Sigmoid colon (tissue), 7 donors: ENCODE measurements around the gene DGKQ. TPM values are rescaled to one million over a fixed set of nuclear protein-coding genes. Genes with fewer than 3 reads are reported as not detected.

Experiments
- DNase-seq: peaks from one replicate; pipeline ENCODE4 v3.0.0-alpha.2; 2019
- H3K27ac ChIP-seq, 4 donors: fragments of 200-600 bp; sonication (generic); one replicate each; pipeline ENCODE4 v1.5.1; 2016 to 2019; ENCODE audit warnings: mild to moderate bottlenecking in 1 of 4
- H3K27me3 ChIP-seq, 3 donors: fragments of 200-600 bp; sonication (generic); one replicate each; pipeline ENCODE4 v1.5.1; 2019; ENCODE audit warnings: mild to moderate bottlenecking in 1 of 3
- H3K36me3 ChIP-seq, 4 donors: fragments of 200-600 bp; sonication (generic); one replicate each; pipeline ENCODE4 v1.5.1; 2016 to 2019
- H3K4me1 ChIP-seq, 4 donors: fragments of 200-600 bp; sonication (generic); one replicate each; pipeline ENCODE4 v1.5.1; 2017 to 2019
- H3K4me3 ChIP-seq, 4 donors: fragments of 200-600 bp; sonication (generic); one replicate each; pipeline ENCODE4 v1.5.1; 2017 to 2019; ENCODE audit warnings: mild to moderate bottlenecking in 2 of 4, moderate library complexity in 1 of 4
- H3K9me3 ChIP-seq, 4 donors: fragments of 200-600 bp in 3 of 4; sonication (generic) in 3 of 4; one replicate each; pipeline versions ENCODE4 v1.5.1 to v1.6.1; 2013 to 2019
- EP300 ChIP-seq, 4 donors: sonication (generic); formaldehyde crosslinking; IDR thresholded peaks; one replicate each; pipeline ENCODE4 v1.6.1; 2017; ENCODE audit warnings: antibody characterized with exemption in 4 of 4
- POLR2A ChIP-seq, 2 donors: fragments of 450-650 bp; IDR thresholded peaks; one replicate each; pipeline ENCODE4 v1.6.1; 2016; ENCODE audit warnings: antibody characterized with exemption in 2 of 2, mild to moderate bottlenecking in 2 of 2, moderate library complexity in 2 of 2
- POLR2AphosphoS5 ChIP-seq, 4 donors: sonication (generic); formaldehyde crosslinking; IDR thresholded peaks; one replicate each; pipeline ENCODE4 v1.6.1; 2017; ENCODE audit warnings: antibody characterized with exemption in 4 of 4
- WGBS, 2 donors: extraction: QIAGEN DNeasy Blood & Tissue Kit; methylation state at CpG; one replicate each; pipeline ENCODE4 v1.1.7; 2013; 5-methylcytosine and 5-hydroxymethylcytosine counted together
- intact Hi-C: fragments of 100-400 bp; cut with DNase I; formaldehyde crosslinking; loops from one replicate; pipeline ENCODE4 v1.15.1; 2023
- polyA plus RNA-seq, 3 donors: library from polyadenylated mRNA; stranded (reverse); fragments of 200-250 nt; gene quantifications; one replicate each; pipeline ENCODE4 v1.2.3, GENCODE V29; 2013
- total RNA-seq, 4 donors: library from RNA; depleted of rRNA; stranded (reverse); fragments of >200 nt; gene quantifications; one replicate each; pipeline ENCODE4 v1.1.0, GENCODE V29; 2016
- TF ChIP-seq, protein P1 (sequence below), 4 experiments: fragments of 450-650 bp in 3 of 4; fragments of 200-600 bp in 1 of 4; IDR thresholded peaks; one replicate each; pipeline ENCODE4 v1.5.1; 2016 to 2019; ENCODE audit warnings: antibody characterized with exemption in 4 of 4, mild to moderate bottlenecking in 3 of 4, moderate library complexity in 2 of 4
- donor health status: healthy with polysubstance abuse.
- donor health status: Bipolar disorder and iron deficiency.
- donor health status: healthy.

The DGKQ gene
- total and polyA plus RNA-seq, 7 donors, result 3.5 to 26.2 (median 8.9) TPM

DNA sequence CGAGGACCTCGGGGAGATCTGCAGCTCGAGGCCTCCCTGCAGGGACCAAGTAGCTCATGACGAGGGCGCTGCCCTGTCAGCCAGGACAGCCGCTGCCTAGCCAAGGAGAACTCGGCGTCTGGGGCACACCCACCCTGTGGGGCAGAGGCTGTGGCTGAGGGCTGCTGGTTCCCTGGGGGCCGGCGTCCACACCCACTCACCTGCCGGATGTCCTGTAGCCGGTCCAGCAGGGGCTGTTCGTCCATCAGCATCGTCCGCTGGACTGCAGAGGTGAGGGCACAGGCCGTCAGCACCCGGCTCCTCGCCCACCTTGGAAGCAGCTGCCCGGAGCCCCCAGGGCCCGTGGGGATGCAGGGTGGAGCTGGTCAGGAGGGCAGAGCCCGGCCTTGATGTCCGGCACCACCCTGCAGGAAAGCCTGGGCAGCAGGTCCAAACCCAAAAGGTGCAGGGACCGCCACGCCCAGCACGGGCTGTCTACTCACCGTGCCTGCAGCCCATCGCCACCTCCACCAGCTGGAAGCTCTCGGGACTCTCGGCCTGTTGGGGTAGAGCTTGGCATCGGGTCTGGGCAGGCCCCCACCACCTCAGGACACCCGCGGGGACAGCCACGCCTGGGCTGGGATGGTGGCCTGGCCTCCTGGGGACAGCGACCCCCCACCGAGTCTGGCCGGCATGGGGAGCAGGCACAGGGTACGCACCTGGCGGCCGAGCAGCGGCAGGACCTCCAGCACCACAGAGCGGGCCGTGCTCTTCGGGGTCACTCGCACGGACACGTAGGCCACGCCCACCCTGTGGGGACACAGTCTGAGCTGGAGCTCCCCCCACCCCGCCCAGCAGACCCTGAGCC is 6.9 kb downstream of the DGKQ start:
- H3K4me3 ChIP-seq, result no peak overlapping the region
- H3K4me1 ChIP-seq, result peaks cover 0 to 17% (median 15%) of the 10 kb centered on the region in 4 donors
- peaks cover 0 to 17% (median 16%) of the 10 kb centered on the region in 3 donors for H3K27me3 ChIP-seq
- H3K9me3 ChIP-seq, result no peaks in the 10 kb centered on the region
- TF ChIP-seq POLR2AphosphoS5 (IDR thresholded peaks at IDR 0.05), result no peak
- no peak for TF ChIP-seq EP300 (IDR thresholded peaks at IDR 0.05)
- TF ChIP-seq POLR2A (IDR thresholded peaks at IDR 0.05), result no peak
- TF ChIP-seq, protein P1, sequence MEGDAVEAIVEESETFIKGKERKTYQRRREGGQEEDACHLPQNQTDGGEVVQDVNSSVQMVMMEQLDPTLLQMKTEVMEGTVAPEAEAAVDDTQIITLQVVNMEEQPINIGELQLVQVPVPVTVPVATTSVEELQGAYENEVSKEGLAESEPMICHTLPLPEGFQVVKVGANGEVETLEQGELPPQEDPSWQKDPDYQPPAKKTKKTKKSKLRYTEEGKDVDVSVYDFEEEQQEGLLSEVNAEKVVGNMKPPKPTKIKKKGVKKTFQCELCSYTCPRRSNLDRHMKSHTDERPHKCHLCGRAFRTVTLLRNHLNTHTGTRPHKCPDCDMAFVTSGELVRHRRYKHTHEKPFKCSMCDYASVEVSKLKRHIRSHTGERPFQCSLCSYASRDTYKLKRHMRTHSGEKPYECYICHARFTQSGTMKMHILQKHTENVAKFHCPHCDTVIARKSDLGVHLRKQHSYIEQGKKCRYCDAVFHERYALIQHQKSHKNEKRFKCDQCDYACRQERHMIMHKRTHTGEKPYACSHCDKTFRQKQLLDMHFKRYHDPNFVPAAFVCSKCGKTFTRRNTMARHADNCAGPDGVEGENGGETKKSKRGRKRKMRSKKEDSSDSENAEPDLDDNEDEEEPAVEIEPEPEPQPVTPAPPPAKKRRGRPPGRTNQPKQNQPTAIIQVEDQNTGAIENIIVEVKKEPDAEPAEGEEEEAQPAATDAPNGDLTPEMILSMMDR (IDR thresholded peaks at IDR 0.05), result no peak
- peaks cover 0 to 27% (median 5%) of the 10 kb centered on the region in 4 donors for H3K36me3 ChIP-seq
- 90 to 93% methylated on average over 48 of the region's 48 CpGs for WGBS, 2 donors
- H3K27ac ChIP-seq, result no peak overlapping the region
- intact Hi-C loops, result no loop called here
- no peak for DNase-seq

DNA sequence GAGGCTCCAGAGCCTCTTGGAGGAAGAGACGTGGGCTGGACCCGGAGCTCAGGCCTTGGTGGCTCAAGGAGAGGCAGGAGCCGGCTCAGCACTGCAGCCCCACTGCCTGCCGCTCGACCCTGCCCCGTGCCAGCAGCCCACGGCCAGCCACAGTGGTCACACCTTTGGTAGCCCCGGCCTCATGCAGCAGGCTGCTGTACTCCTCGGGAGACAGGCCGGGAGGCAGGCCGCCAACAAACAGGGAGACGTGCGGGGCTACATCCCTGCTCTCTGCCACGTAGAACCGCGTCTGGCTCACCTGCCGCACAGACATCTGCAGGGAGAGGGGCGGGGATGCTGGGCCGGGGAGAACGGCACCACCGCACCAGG is 7.6 kb downstream of the DGKQ start:
- Histone ChIP-seq H3K4me3 (no peak overlapping the region), H3K27ac (no peak overlapping the region), H3K36me3 (peaks cover 0 to 30% (median 5%) of the 10 kb centered on the region in 4 donors), H3K9me3 (no peaks in the 10 kb centered on the region), H3K27me3 (peaks cover 0 to 17% (median 16%) of the 10 kb centered on the region in 3 donors), H3K4me1 (peaks cover 0 to 12% (median 11%) of the 10 kb centered on the region in 4 donors)
- no peak for DNase-seq
- TF ChIP-seq POLR2A (IDR thresholded peaks at IDR 0.05), result no peak
- no peak for TF ChIP-seq EP300 (IDR thresholded peaks at IDR 0.05)
- TF ChIP-seq POLR2AphosphoS5 (IDR thresholded peaks at IDR 0.05), result no peak
- TF ChIP-seq, protein P1 (IDR thresholded peaks at IDR 0.05), result no peak
- WGBS, 2 donors, result 90 to 96% methylated on average over 21 of the region's 21 CpGs
- intact Hi-C loops, result no loop called here

DNA sequence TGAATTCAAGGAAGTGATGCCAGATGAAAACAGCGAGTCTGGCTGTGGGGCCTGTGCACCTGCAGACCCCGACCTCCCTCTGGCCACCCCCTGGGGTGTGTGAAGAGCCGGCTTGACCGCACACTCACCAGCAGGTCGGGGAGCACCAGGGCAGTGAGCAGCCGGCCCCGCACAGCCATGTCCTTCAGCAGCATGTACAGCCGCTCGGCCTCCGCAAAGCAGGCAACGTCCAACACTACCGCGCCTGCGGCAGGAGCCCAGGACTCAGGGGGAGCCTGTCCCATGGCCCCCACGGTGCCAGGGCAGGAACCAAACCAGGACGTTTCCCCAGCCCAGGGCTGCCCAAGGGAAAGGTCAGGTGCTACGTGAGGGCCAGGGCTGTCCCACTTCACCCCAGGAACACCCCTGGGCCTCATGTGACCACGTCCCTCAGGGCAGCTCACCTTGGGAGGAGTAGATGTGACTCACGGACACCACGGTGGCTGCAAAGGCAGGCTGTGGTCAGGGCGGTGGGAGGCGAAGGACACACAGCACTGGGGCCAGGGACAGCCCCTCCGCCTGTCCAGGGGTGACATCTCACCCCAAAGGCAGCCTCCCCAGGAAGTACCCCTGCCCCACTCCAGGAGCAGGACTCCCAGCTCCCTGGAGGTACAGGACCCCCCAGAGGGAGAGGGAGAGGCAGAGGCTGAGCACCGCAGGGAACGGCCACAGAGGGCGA is 8.2 kb downstream of the DGKQ start:
- peaks cover 0 to 30% (median 5%) of the 10 kb centered on the region in 4 donors for H3K36me3 ChIP-seq
- peaks cover 0 to 12% (median 11%) of the 10 kb centered on the region in 4 donors for H3K4me1 ChIP-seq
- TF ChIP-seq, protein P1 (IDR thresholded peaks at IDR 0.05), result no peak
- TF ChIP-seq POLR2AphosphoS5 (IDR thresholded peaks at IDR 0.05), result no peak
- no peak for TF ChIP-seq EP300 (IDR thresholded peaks at IDR 0.05)
- no peak for TF ChIP-seq POLR2A (IDR thresholded peaks at IDR 0.05)
- H3K27ac ChIP-seq, result no peak overlapping the region
- WGBS, 2 donors, result 93 to 95% methylated on average over 26 of the region's 26 CpGs
- peaks cover 0 to 17% (median 16%) of the 10 kb centered on the region in 3 donors for H3K27me3 ChIP-seq
- no peak overlapping the region for H3K4me3 ChIP-seq
- DNase-seq, result no peak
- intact Hi-C loops, result no loop called here
- no peaks in the 10 kb centered on the region for H3K9me3 ChIP-seq

DNA sequence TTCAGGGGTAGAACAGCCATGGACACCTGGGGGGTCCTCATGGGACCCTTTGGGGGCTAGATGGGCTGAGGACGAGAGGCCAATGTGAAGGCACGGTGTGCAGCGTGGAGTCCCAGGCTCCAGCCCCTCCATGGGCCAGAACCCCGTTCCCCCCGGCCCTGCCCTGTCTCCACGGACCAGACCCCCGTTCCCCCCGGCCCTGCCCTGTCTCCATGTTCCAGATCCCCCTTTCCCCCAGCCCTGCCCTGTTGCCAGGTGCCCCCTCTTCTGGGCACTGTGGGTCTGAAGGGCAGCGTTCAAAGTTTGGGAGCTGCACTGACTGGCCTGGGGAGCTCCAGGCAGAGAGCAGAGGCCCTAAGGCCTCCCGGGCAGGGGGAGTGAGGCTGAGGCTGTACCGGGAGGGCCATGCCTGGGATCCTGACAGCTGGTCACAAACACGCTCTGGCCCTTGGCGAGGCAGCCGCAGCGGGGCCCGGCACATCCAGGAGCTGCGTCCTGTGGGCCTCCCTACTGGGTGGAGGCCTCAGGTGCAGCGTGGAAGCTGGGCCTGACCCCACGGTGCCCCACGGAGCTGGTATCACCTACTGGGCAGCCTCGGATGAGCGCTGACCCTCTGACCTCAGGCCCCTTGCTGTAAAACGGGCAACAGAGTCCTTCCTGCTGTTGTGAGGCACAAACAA is 8.9 kb downstream of the DGKQ start:
- Histone ChIP-seq H3K27me3 (peaks cover 0 to 17% (median 16%) of the 10 kb centered on the region in 3 donors), H3K36me3 (peaks cover 0 to 30% (median 5%) of the 10 kb centered on the region in 4 donors), H3K4me1 (peaks cover 0 to 12% (median 11%) of the 10 kb centered on the region in 4 donors), H3K27ac (no peak overlapping the region), H3K9me3 (no peaks in the 10 kb centered on the region), H3K4me3 (no peak overlapping the region)
- intact Hi-C loops, result no loop called here
- 91 to 94% methylated on average over 23 of the region's 23 CpGs for WGBS, 2 donors
- no peak for TF ChIP-seq EP300 (IDR thresholded peaks at IDR 0.05)
- DNase-seq, result no peak
